ENCODE measurements around the gene STIP1. TPM values are rescaled to one million over a fixed set of nuclear protein-coding genes. Genes with fewer than 3 reads are reported as not detected.
A peak's percentile ranks its signal among the peaks of the same experiment; 100 is the strongest.

Gene STIP1
- total and polyA plus RNA-seq, 10 donors, result 30.1 to 111 (median 68.7) TPM

- Histone ChIP-seq H3K27me3 (replicated peaks in 1 of 7) (no peaks in the 10 kb centered on the region), H3K4me1 (peaks cover 34 to 91% (median 63%) of the 10 kb centered on the region in 6 donors), H3K4me3 (peak overlapping the region; percentile 72 to 97 (median 75)), H3K36me3 (peaks cover 0 to 54% (median 34%) of the 10 kb centered on the region in 6 donors), H3K9me3 (no peaks in the 10 kb centered on the region), H3K27ac (peak overlapping the region in 7 of 8 donors; percentile 89 to 98 (median 94))
- peak; percentile 84 for DNase-seq
- 60 to 91% (median 62%) methylated on average over 9 to 22 of the region's 22 CpGs for WGBS, 5 donors
- intact Hi-C loops (cut with DNase I; ENCODE audit: low total_unique reads), result no loop called here
- TF ChIP-seq CTCF (IDR thresholded peaks at IDR 0.05 in 8 of 11, conservative IDR thresholded peaks at IDR 0.05 in 3 of 11), result peak in 1 of 11 experiments; percentile 2
- no peak for TF ChIP-seq POLR2A (IDR thresholded peaks at IDR 0.05)
- TF ChIP-seq POLR2AphosphoS5 (IDR thresholded peaks at IDR 0.05), result peak; percentile 44 to 77 (median 58)
These were observed 39.1 kb downstream of the STIP1 start for GRCh38 chr11:64224891-64225607.

- 0 to 2% (median 1%) methylated on average over 23 to 54 of the region's 54 CpGs for WGBS, 5 donors
- peaks cover 0 to 45% (median 26%) of the 10 kb centered on the region in 6 donors for H3K36me3 ChIP-seq
- DNase-seq, result peak; percentile 98
- H3K4me1 ChIP-seq, result peaks cover 36 to 92% (median 66%) of the 10 kb centered on the region in 6 donors
- H3K27me3 ChIP-seq (replicated peaks in 1 of 7), result no peaks in the 10 kb centered on the region
- intact Hi-C loops (cut with DNase I; ENCODE audit: low total_unique reads), result no loop called here
- peak within 1 kb of the TSS; percentile 72 to 97 (median 75) for H3K4me3 ChIP-seq
- peak within 1 kb of the TSS; percentile 89 to 98 (median 94) for H3K27ac ChIP-seq
- no peaks in the 10 kb centered on the region for H3K9me3 ChIP-seq
- peak; percentile 93 to 96 (median 93) for TF ChIP-seq POLR2AphosphoS5 (IDR thresholded peaks at IDR 0.05)
- peak; percentile 9 to 79 (median 66) for TF ChIP-seq POLR2A (IDR thresholded peaks at IDR 0.05)
- TF ChIP-seq CTCF (IDR thresholded peaks at IDR 0.05 in 8 of 11, conservative IDR thresholded peaks at IDR 0.05 in 3 of 11), result peak in 6 of 11 experiments; percentile 5 to 43 (median 14)
These were observed 39.9 kb downstream of the STIP1 start, which contains the start of the genes NUDT22 and TRPT1 for GRCh38 chr11:64225608-64226506. NUDT22 (plus strand) TSS chr11:64226274; CDS start chr11:64226653, 379 bp downstream. TRPT1 (minus strand) TSS chr11:64226186; CDS start chr11:64225860, 326 bp downstream.

GRCh38 chr11:64226507-64227051 is 40.6 kb downstream of the STIP1 start:
- no peaks in the 10 kb centered on the region for H3K27me3 ChIP-seq (replicated peaks in 1 of 7)
- intact Hi-C loops (cut with DNase I; ENCODE audit: low total_unique reads), result no loop called here
- peak overlapping the region; percentile 72 to 97 (median 75) for H3K4me3 ChIP-seq
- H3K36me3 ChIP-seq, result peaks cover 0 to 38% (median 18%) of the 10 kb centered on the region in 6 donors
- peak overlapping the region; percentile 89 to 98 (median 94) for H3K27ac ChIP-seq
- no peaks in the 10 kb centered on the region for H3K9me3 ChIP-seq
- WGBS, 5 donors, result 0 to 4% (median 3%) methylated on average over 2 to 26 of the region's 26 CpGs
- H3K4me1 ChIP-seq, result peaks cover 42 to 95% (median 74%) of the 10 kb centered on the region in 6 donors
- TF ChIP-seq CTCF (IDR thresholded peaks at IDR 0.05 in 8 of 11, conservative IDR thresholded peaks at IDR 0.05 in 3 of 11) (peak in 1 of 11 experiments; percentile 6), POLR2AphosphoS5 (IDR thresholded peaks at IDR 0.05) (peak; percentile 69 to 78 (median 76)), POLR2A (IDR thresholded peaks at IDR 0.05) (no peak)
- peak; percentile 94 for DNase-seq
